ENCODE data around the gene ANKRD45.

- no peak for TF ChIP-seq POLR2AphosphoS5 (IDR thresholded peaks at IDR 0.05)
- TF ChIP-seq CTCF (IDR thresholded peaks at IDR 0.05): no peak
Measured at GRCh38 chr1:173661271-173661670, 8.4 kb downstream of the ANKRD45 start.
